ENCODE measurements around the gene PDIA5.

Gene PDIA5

DNA sequence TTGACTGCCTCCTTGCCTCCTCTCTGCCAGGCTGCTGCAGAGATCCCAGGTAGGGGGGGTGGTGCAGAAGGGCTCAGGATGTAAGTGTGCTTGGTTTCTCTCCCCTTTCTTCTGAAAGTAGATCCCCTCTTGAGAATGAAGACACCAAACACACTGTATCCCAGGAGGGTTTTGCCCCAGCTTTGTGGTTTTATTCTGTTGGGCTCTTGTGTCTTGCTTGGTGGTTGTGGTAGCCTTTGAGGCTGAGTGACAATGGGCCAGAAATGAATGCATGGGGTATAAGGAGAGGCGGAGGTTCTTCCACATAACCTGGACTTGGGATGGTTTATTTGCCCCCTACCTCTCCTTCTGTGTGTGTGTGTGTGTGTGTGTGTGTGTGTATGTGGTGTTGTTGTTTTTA is 5.7 kb downstream of the PDIA5 start:
- Histone ChIP-seq H4K20me1 (ENCODE audit: control insufficient read depth, insufficient read depth, low read depth, low read length) (0 out of 2 replicates have a peak, but pooled peaks cover 3% of the 10 kb centered on the region), H3K27ac (ENCODE audit: low read depth, low read length) (no peak overlapping the region), H3K36me3 (ENCODE audit: control insufficient read depth, low read length) (no peaks in the 10 kb centered on the region), H3K4me1 (ENCODE audit: control insufficient read depth, low read length) (peaks cover 8% of the 10 kb centered on the region), H3K4me3 (ENCODE audit: low read length) (no peak overlapping the region), H3F3A (ENCODE audit: control insufficient read depth, insufficient read depth) (no peaks in the 10 kb centered on the region), H3K27me3 (ENCODE audit: control insufficient read depth, low read length) (peaks cover 6% of the 10 kb centered on the region), H3K9me2 (replicated peaks; ENCODE audit: control insufficient read depth, low read length) (no peaks in the 10 kb centered on the region), H3K9me3 (ENCODE audit: control insufficient read depth, insufficient read depth, low read length) (no peaks in the 10 kb centered on the region), H3K79me2 (ENCODE audit: control insufficient read depth, low read length) (peaks cover 34% of the 10 kb centered on the region), H3K4me2 (ENCODE audit: low read length) (no peak overlapping the region)
- TF ChIP-seq EZH2phosphoT487 (IDR thresholded peaks at IDR 0.05; ENCODE audit: borderline replicate concordance, low read length) = no peak
- TF ChIP-seq, protein P1, sequence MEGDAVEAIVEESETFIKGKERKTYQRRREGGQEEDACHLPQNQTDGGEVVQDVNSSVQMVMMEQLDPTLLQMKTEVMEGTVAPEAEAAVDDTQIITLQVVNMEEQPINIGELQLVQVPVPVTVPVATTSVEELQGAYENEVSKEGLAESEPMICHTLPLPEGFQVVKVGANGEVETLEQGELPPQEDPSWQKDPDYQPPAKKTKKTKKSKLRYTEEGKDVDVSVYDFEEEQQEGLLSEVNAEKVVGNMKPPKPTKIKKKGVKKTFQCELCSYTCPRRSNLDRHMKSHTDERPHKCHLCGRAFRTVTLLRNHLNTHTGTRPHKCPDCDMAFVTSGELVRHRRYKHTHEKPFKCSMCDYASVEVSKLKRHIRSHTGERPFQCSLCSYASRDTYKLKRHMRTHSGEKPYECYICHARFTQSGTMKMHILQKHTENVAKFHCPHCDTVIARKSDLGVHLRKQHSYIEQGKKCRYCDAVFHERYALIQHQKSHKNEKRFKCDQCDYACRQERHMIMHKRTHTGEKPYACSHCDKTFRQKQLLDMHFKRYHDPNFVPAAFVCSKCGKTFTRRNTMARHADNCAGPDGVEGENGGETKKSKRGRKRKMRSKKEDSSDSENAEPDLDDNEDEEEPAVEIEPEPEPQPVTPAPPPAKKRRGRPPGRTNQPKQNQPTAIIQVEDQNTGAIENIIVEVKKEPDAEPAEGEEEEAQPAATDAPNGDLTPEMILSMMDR (IDR thresholded peaks at IDR 0.05; ENCODE audit: low read depth, low read length, poor library complexity, severe bottlenecking) = no peak

DNA sequence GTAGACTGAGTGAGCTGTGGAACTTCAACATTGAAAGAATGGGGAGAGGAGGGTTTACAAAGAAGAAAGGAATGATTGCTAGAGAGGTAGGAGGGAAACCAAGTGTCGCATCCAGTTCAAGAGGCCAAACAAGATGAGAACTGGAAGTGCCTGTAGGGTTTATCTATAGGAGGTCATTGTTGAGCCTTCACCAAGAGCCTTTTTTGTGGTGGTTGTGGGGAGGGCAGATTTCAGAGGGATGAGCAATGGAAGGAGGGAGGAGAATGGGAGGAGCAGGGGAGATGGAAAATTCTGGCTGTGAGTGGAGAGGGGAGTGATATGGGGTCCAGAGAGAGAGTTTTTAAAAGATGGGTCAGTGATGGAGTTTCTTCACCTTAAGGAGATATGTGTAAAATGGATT is 8.5 kb downstream of the PDIA5 start:
- Histone ChIP-seq H3K79me2 (ENCODE audit: control insufficient read depth, low read length) (peaks cover 16% of the 10 kb centered on the region), H3K9me3 (ENCODE audit: control insufficient read depth, insufficient read depth, low read length) (no peaks in the 10 kb centered on the region), H3K36me3 (ENCODE audit: control insufficient read depth, low read length) (no peaks in the 10 kb centered on the region), H3K4me2 (ENCODE audit: low read length) (no peak overlapping the region), H3K27me3 (ENCODE audit: control insufficient read depth, low read length) (no peaks in the 10 kb centered on the region), H3K4me3 (ENCODE audit: low read length) (no peak overlapping the region), H4K20me1 (ENCODE audit: control insufficient read depth, insufficient read depth, low read depth, low read length) (0 out of 2 replicates have a peak, but pooled peaks cover 3% of the 10 kb centered on the region), H3K27ac (ENCODE audit: low read depth, low read length) (no peak overlapping the region), H3K4me1 (ENCODE audit: control insufficient read depth, low read length) (no peaks in the 10 kb centered on the region), H3F3A (ENCODE audit: control insufficient read depth, insufficient read depth) (no peaks in the 10 kb centered on the region), H3K9me2 (replicated peaks; ENCODE audit: control insufficient read depth, low read length) (no peaks in the 10 kb centered on the region)
- TF ChIP-seq, protein P1 (IDR thresholded peaks at IDR 0.05; ENCODE audit: low read depth, low read length, poor library complexity, severe bottlenecking) = no peak
- no peak for TF ChIP-seq EZH2phosphoT487 (IDR thresholded peaks at IDR 0.05; ENCODE audit: borderline replicate concordance, low read length)

DNA sequence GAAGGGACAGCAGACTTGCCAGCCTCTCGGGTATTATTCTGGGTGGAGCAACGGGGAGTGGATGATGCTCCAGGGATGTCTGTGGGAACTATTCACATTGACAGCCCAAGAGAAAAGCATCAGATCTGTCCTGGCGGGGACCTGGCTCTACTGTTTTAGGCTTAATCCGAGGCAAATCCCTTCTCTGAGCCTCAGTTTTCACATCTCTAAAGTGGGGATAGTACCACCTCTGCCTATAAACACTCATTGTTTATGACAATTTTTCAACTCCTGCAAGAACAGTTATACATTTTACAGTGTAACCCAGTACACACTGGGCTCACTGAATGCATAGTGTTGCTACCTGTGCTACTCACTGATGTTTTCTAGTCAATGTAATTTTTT is 9.3 kb downstream of the PDIA5 start:
- no peak overlapping the region for H3K27ac ChIP-seq (ENCODE audit: low read depth, low read length)
- no peaks in the 10 kb centered on the region for H3K27me3 ChIP-seq (ENCODE audit: control insufficient read depth, low read length)
- no peaks in the 10 kb centered on the region for H3K9me3 ChIP-seq (ENCODE audit: control insufficient read depth, insufficient read depth, low read length)
- H3K4me2 ChIP-seq (ENCODE audit: low read length) = no peak overlapping the region
- H3K36me3 ChIP-seq (ENCODE audit: control insufficient read depth, low read length) = no peaks in the 10 kb centered on the region
- H3K9me2 ChIP-seq (replicated peaks; ENCODE audit: control insufficient read depth, low read length) = no peaks in the 10 kb centered on the region
- H3K4me1 ChIP-seq (ENCODE audit: control insufficient read depth, low read length) = no peaks in the 10 kb centered on the region
- TF ChIP-seq, protein P1 (IDR thresholded peaks at IDR 0.05; ENCODE audit: low read depth, low read length, poor library complexity, severe bottlenecking) = no peak
- TF ChIP-seq EZH2phosphoT487 (IDR thresholded peaks at IDR 0.05; ENCODE audit: borderline replicate concordance, low read length) = no peak
- 0 out of 2 replicates have a peak, but pooled peaks cover 3% of the 10 kb centered on the region for H4K20me1 ChIP-seq (ENCODE audit: control insufficient read depth, insufficient read depth, low read depth, low read length)
- H3K79me2 ChIP-seq (ENCODE audit: control insufficient read depth, low read length) = peaks cover 16% of the 10 kb centered on the region
- H3K4me3 ChIP-seq (ENCODE audit: low read length) = no peak overlapping the region
- no peaks in the 10 kb centered on the region for H3F3A ChIP-seq (ENCODE audit: control insufficient read depth, insufficient read depth)
